CMK (cell line): ENCODE data around the gene BHMT2.

Experiments used
- DNase-seq: peaks from one replicate; pipeline ENCODE4 v3.0.0-alpha.2; 2010; ENCODE audit warnings: low read depth

BHMT2 gene

GRCh38 chr5:79070350-79070667 lies 742 bp downstream of the BHMT2 start:
- no peak for DNase-seq

GRCh38 chr5:79074641-79075040 lies 5.1 kb downstream of the BHMT2 start:
- no peak for DNase-seq

GRCh38 chr5:79075646-79076426 lies 6.3 kb downstream of the BHMT2 start:
- DNase-seq = no peak

GRCh38 chr5:79076819-79077218 lies 7.3 kb downstream of the BHMT2 start:
- no peak for DNase-seq

- DNase-seq = no peak
Observed at GRCh38 chr5:79077680-79078365, 8.3 kb downstream of the BHMT2 start.

- DNase-seq = no peak
Observed at GRCh38 chr5:79080804-79081203, 11.2 kb downstream of the BHMT2 start.

GRCh38 chr5:79081779-79082178 lies 12.2 kb downstream of the BHMT2 start:
- no peak for DNase-seq

- DNase-seq = no peak
Observed at GRCh38 chr5:79086116-79086515, 16.5 kb downstream of the BHMT2 start.

- no peak for DNase-seq
Observed at GRCh38 chr5:79088507-79088906, 18.9 kb downstream of the BHMT2 start.

- DNase-seq = no peak
Observed at GRCh38 chr5:79091064-79091463, 21.5 kb downstream of the BHMT2 start.

GRCh38 chr5:79093762-79094161 lies 24.2 kb downstream of the BHMT2 start:
- no peak for DNase-seq

- DNase-seq = no peak
Observed at GRCh38 chr5:79105868-79106267, 36.3 kb downstream of the BHMT2 start.

- DNase-seq = no peak
Observed at GRCh38 chr5:79107020-79107796, 37.6 kb downstream of the BHMT2 start.

- no peak for DNase-seq
Observed at GRCh38 chr5:79108086-79108485, 38.5 kb downstream of the BHMT2 start.

- no peak for DNase-seq
Observed at GRCh38 chr5:79108792-79109191, 39.2 kb downstream of the BHMT2 start.

GRCh38 chr5:79109527-79110492 lies 40.2 kb downstream of the BHMT2 start:
- DNase-seq = no peak

- no peak for DNase-seq
Observed at GRCh38 chr5:79111387-79111959, 41.9 kb downstream of the BHMT2 start, which contains the start of gene BHMT. BHMT (plus strand) TSS chr5:79111809; CDS start chr5:79111886, 77 bp downstream.

GRCh38 chr5:79111960-79112702 lies 42.6 kb downstream of the BHMT2 start:
- DNase-seq = no peak

- DNase-seq = no peak
Observed at GRCh38 chr5:79112703-79113058, 43.1 kb downstream of the BHMT2 start.

GRCh38 chr5:79119486-79119885 lies 49.9 kb downstream of the BHMT2 start:
- no peak for DNase-seq

GRCh38 chr5:79120221-79120620 lies 50.7 kb downstream of the BHMT2 start:
- DNase-seq = no peak
